ENCODE data around the gene STAT5B.

STAT5B gene

DNA sequence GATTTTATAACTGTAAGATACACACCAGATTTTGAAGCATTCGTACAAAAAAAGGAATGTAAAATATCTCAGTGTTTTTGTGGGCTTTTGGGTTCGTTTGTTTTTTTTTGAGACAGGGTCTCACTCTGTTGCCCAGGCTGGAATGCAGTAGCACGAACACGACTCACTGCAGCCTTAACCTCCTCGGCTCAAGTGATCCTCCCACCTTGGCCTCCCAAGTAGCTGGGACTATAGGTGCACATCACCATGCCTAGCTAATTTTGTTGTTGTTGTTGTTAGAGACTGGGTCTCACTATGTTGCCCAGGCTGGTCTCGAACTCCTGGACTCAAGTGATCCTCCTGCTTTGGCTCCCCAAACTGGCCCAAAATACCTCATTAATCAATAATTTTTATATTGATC lies 15.9 kb downstream of the STAT5B start:
- TF ChIP-seq, protein P1, sequence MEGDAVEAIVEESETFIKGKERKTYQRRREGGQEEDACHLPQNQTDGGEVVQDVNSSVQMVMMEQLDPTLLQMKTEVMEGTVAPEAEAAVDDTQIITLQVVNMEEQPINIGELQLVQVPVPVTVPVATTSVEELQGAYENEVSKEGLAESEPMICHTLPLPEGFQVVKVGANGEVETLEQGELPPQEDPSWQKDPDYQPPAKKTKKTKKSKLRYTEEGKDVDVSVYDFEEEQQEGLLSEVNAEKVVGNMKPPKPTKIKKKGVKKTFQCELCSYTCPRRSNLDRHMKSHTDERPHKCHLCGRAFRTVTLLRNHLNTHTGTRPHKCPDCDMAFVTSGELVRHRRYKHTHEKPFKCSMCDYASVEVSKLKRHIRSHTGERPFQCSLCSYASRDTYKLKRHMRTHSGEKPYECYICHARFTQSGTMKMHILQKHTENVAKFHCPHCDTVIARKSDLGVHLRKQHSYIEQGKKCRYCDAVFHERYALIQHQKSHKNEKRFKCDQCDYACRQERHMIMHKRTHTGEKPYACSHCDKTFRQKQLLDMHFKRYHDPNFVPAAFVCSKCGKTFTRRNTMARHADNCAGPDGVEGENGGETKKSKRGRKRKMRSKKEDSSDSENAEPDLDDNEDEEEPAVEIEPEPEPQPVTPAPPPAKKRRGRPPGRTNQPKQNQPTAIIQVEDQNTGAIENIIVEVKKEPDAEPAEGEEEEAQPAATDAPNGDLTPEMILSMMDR (IDR thresholded peaks at IDR 0.05), result no peak
- Histone ChIP-seq H2AFZ (no peak overlapping the region), H3K9me3 (ENCODE audit: control insufficient read depth, low read length) (no peaks in the 10 kb centered on the region), H3K36me3 (ENCODE audit: control insufficient read depth, insufficient read depth, low read length) (no peaks in the 10 kb centered on the region), H3K79me2 (no peaks in the 10 kb centered on the region), H3K4me2 (ENCODE audit: low read length) (no peak overlapping the region), H3K27ac (no peak overlapping the region), H3K9ac (no peak overlapping the region), H3K4me1 (no peaks in the 10 kb centered on the region), H3K27me3 (ENCODE audit: control insufficient read depth, insufficient read depth, low read length) (no peaks in the 10 kb centered on the region), H3K4me3 (ENCODE audit: low read depth, low read length) (no peak overlapping the region)

DNA sequence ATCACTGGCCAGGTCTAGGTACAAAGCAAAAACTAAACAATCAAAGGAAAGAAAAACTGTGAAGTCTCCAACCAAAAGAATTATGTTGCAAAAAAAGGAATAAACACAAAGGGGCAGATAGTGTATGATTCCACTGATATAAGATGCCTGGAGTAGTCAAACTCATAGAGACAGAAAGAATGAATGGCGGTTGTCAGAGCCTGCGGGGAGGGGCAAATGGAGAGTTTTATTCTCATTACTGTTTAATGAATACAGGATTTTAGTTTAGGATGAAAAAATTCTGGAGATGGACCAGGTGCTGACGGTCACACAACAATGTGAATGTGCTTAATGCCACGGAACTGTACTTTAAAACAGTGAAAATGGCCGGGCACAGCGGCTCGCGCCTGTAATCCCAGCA lies 20.7 kb downstream of the STAT5B start:
- Histone ChIP-seq H2AFZ (no peak overlapping the region), H3K27ac (no peak overlapping the region), H3K9me3 (ENCODE audit: control insufficient read depth, low read length) (no peaks in the 10 kb centered on the region), H3K9ac (no peak overlapping the region), H3K79me2 (no peaks in the 10 kb centered on the region), H3K4me3 (ENCODE audit: low read depth, low read length) (no peak overlapping the region), H3K4me1 (no peaks in the 10 kb centered on the region), H3K4me2 (ENCODE audit: low read length) (no peak overlapping the region), H3K27me3 (ENCODE audit: control insufficient read depth, insufficient read depth, low read length) (no peaks in the 10 kb centered on the region), H3K36me3 (ENCODE audit: control insufficient read depth, insufficient read depth, low read length) (no peaks in the 10 kb centered on the region)
- TF ChIP-seq, protein P1 (IDR thresholded peaks at IDR 0.05), result no peak

DNA sequence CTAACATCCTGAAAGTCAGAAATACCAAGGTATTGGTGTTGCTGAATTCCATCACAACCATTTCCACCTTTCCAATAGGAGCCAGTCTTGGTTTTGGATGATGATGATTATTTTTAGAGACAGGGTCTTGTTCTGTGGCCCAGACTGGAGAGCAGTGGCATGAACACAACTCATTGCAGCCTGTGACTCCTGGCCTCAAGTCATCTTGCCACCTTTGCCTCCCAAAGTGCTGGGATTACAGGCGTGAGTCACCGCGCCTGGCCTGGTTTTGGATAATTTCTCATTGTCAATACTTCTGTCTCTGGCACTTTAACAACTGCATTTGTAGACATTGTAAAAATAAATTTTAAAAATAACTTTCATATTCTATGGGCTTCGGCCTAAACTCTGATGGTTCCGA lies 22.6 kb downstream of the STAT5B start:
- TF ChIP-seq, protein P1 (IDR thresholded peaks at IDR 0.05), result no peak
- no peaks in the 10 kb centered on the region for H3K9me3 ChIP-seq (ENCODE audit: control insufficient read depth, low read length)
- no peak overlapping the region for H2AFZ ChIP-seq
- H3K4me3 ChIP-seq (ENCODE audit: low read depth, low read length), result no peak overlapping the region
- H3K4me2 ChIP-seq (ENCODE audit: low read length), result no peak overlapping the region
- H3K36me3 ChIP-seq (ENCODE audit: control insufficient read depth, insufficient read depth, low read length), result no peaks in the 10 kb centered on the region
- H3K4me1 ChIP-seq, result no peaks in the 10 kb centered on the region
- H3K27me3 ChIP-seq (ENCODE audit: control insufficient read depth, insufficient read depth, low read length), result no peaks in the 10 kb centered on the region
- H3K79me2 ChIP-seq, result peaks cover 3% of the 10 kb centered on the region
- H3K9ac ChIP-seq, result no peak overlapping the region
- H3K27ac ChIP-seq, result no peak overlapping the region

DNA sequence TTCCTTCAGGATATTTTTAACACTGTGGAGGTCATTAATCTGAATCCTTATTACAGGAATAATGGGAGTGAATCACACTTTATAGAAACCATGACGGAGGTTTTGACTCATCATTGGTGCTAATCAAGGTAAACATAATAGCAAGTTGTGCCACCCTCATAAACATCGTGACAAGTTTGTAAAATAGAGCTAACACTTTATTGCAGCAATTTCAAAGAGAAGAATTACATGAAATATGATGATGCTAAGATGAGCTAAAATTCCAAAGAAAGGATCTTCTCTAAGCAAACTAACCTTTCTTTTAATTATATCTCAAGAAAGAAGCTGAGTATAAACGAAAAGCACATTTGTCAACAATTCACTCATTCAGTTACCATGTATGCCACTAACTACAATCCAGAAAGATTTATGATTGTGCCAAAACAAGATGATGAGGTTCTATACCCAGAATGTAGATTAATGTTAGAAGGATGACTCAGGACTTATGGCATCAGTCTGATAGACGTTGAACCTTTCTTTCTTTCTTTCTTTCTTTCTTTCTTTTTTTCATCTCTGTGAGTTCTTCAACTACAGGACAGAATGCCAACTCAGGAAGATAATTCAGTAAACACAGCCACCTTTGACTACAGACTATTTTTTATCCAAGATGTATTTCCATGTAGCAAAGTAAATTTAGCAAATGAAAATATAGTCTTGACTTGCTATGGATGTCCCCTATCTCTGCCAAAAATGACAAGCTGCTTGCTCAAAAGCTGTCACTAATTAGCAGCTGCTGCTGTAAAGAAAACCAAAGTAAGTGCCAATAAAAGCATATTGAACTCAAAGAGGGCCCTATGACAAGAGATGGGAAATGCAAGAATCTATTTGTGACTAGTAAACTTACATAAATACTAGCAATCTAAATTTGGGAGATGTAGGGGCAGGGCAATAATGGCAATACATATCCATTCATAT lies 23.3 kb downstream of the STAT5B start:
- no peak overlapping the region for H3K27ac ChIP-seq
- H3K4me1 ChIP-seq, result peaks cover 2% of the 10 kb centered on the region
- TF ChIP-seq, protein P1 (IDR thresholded peaks at IDR 0.05), result no peak

More for the DNA sequence above, 23.3 kb downstream of the STAT5B start:
- no peak overlapping the region for H3K4me3 ChIP-seq (ENCODE audit: low read depth, low read length)
- H3K79me2 ChIP-seq, result peaks cover 3% of the 10 kb centered on the region
- H3K4me2 ChIP-seq (ENCODE audit: low read length), result no peak overlapping the region
- H2AFZ ChIP-seq, result no peak overlapping the region
- H3K36me3 ChIP-seq (ENCODE audit: control insufficient read depth, insufficient read depth, low read length), result no peaks in the 10 kb centered on the region
- H3K9ac ChIP-seq, result no peak overlapping the region
- no peaks in the 10 kb centered on the region for H3K27me3 ChIP-seq (ENCODE audit: control insufficient read depth, insufficient read depth, low read length)
- H3K9me3 ChIP-seq (ENCODE audit: control insufficient read depth, low read length), result no peaks in the 10 kb centered on the region
